ENCODE data around the gene BNIP3. TPM values are rescaled to one million over a fixed set of nuclear protein-coding genes. Genes with fewer than 3 reads are reported as not detected.

Gene BNIP3
- 135 TPM for total RNA-seq

GRCh38 chr10:131981429-131982184, at the start of gene BNIP3:
TSS of gene BNIP3 (minus strand) at chr10:131981923. CDS start at chr10:131981806, 117 bp downstream.

Other genes with a start within 250 kb of the BNIP3 start
- 54.2 TPM for gene PPP2R2D, start 80.9 kb downstream of the BNIP3 start, total RNA-seq
- gene JAKMIP3, start 84.0 kb upstream of the BNIP3 start, total RNA-seq: 1.4 TPM
- gene DPYSL4, start 205.0 kb upstream of the BNIP3 start, total RNA-seq: 55.0 TPM

All from camera-type eye (tissue), 1 donor.